GM18870 (cell line): ENCODE results near the gene IRS1.

ENCODE experiments used
- ATAC-seq: cut with Tn5 transposase; IDR thresholded peaks from one replicate; pipeline ENCODE4 v1.9.1; 2021; ENCODE audit warnings: moderate library complexity; ENCODE audit not compliant: unreplicated experiment

IRS1 gene

GRCh38 chr2:226758921-226759640, 40.5 kb downstream of the IRS1 start:
- no peak for ATAC-seq

- no peak for ATAC-seq
Observed at GRCh38 chr2:226756131-226756530, 43.5 kb downstream of the IRS1 start.

GRCh38 chr2:226755631-226756030, 44.0 kb downstream of the IRS1 start:
- no peak for ATAC-seq

GRCh38 chr2:226754821-226755604, 44.6 kb downstream of the IRS1 start:
- ATAC-seq = no peak

- no peak for ATAC-seq
Observed at GRCh38 chr2:226752887-226753286, 46.7 kb downstream of the IRS1 start.

GRCh38 chr2:226747288-226747687, 52.3 kb downstream of the IRS1 start:
- ATAC-seq = no peak

- ATAC-seq = no peak
Observed at GRCh38 chr2:226746196-226746800, 53.3 kb downstream of the IRS1 start.

- no peak for ATAC-seq
Observed at GRCh38 chr2:226743915-226744314, 55.7 kb downstream of the IRS1 start.

- ATAC-seq = no peak
Observed at GRCh38 chr2:226742347-226742746, 57.3 kb downstream of the IRS1 start.

- ATAC-seq = no peak
Observed at GRCh38 chr2:226740039-226740648, 59.5 kb downstream of the IRS1 start.

- no peak for ATAC-seq
Observed at GRCh38 chr2:226739545-226740030, 60.0 kb downstream of the IRS1 start.

GRCh38 chr2:226738821-226739544, 60.6 kb downstream of the IRS1 start:
- no peak for ATAC-seq

- ATAC-seq = no peak
Observed at GRCh38 chr2:226738191-226738820, 61.3 kb downstream of the IRS1 start.

GRCh38 chr2:226736382-226736781, 63.2 kb downstream of the IRS1 start:
- no peak for ATAC-seq

GRCh38 chr2:226733927-226734564, 65.6 kb downstream of the IRS1 start:
- ATAC-seq = no peak

- ATAC-seq = peak; percentile 57
Observed at GRCh38 chr2:226733189-226733858, 66.3 kb downstream of the IRS1 start.

GRCh38 chr2:226732478-226733188, 67.0 kb downstream of the IRS1 start:
- no peak for ATAC-seq

GRCh38 chr2:226730481-226730880, 69.1 kb downstream of the IRS1 start:
- ATAC-seq = no peak

- no peak for ATAC-seq
Observed at GRCh38 chr2:226728996-226729395, 70.6 kb downstream of the IRS1 start.
